WTC11 (cell line): ENCODE data around the gene ZC3H8. TPM values are rescaled to one million over a fixed set of nuclear protein-coding genes. Genes with fewer than 3 reads are reported as not detected.

ENCODE experiments used
- ARID4B ChIP-seq: sonication (generic); formaldehyde crosslinking; IDR thresholded peaks from 2 replicates; pipeline ENCODE4 v1.8.0; 2023; ENCODE audit warnings: missing genetic modification reagents, mild to moderate bottlenecking, borderline replicate concordance
- ATF1 ChIP-seq: sonication (generic); formaldehyde crosslinking; IDR thresholded peaks from 2 replicates; pipeline ENCODE4 v1.8.1; 2023; ENCODE audit warnings: mild to moderate bottlenecking, moderate library complexity, missing genetic modification reagents
- ATF2 ChIP-seq: sonication (generic); formaldehyde crosslinking; IDR thresholded peaks from 2 replicates; pipeline ENCODE4 v1.8.1; 2022; ENCODE audit warnings: low read depth, missing genetic modification reagents, borderline replicate concordance
- CREB1 ChIP-seq: sonication (generic); formaldehyde crosslinking; IDR thresholded peaks from 2 replicates; pipeline ENCODE4 v1.8.0; 2023; ENCODE audit warnings: mild to moderate bottlenecking, missing genetic modification reagents
- GRHL2 ChIP-seq: fragments of 250-450 bp; sonication (Bioruptor Pico); IDR thresholded peaks from 2 replicates; pipeline ENCODE4 v1.8.0; 2022; ENCODE audit warnings: mild to moderate bottlenecking, moderate library complexity; ENCODE audit not compliant: insufficient replicate concordance, severe bottlenecking
- GTF2I ChIP-seq: fragments of 250-450 bp; sonication (Bioruptor Pico); conservative IDR thresholded peaks from 2 replicates; pipeline ENCODE4 v1.4.0; 2021; ENCODE audit warnings: mild to moderate bottlenecking
- HMGA2 ChIP-seq: fragments of 250-450 bp; sonication (Bioruptor Pico); IDR thresholded peaks from 2 replicates; pipeline ENCODE4 v1.4.0; 2021; ENCODE audit warnings: mild to moderate bottlenecking, moderate library complexity
- MXD4 ChIP-seq: fragments of 250-450 bp; sonication (Bioruptor Pico); IDR thresholded peaks from 2 replicates; pipeline ENCODE4 v1.8.0; 2021; ENCODE audit warnings: mild to moderate bottlenecking, moderate library complexity, borderline replicate concordance
- MYBL2 ChIP-seq: sonication (generic); formaldehyde crosslinking; IDR thresholded peaks from 2 replicates; pipeline ENCODE4 v1.8.1; 2023; ENCODE audit warnings: mild to moderate bottlenecking, moderate library complexity, missing genetic modification reagents
- NR1H2 ChIP-seq: sonication (generic); formaldehyde crosslinking; IDR thresholded peaks from 2 replicates; pipeline ENCODE4 v1.9.0; 2021; ENCODE audit warnings: mild to moderate bottlenecking, moderate library complexity, missing genetic modification reagents
- NR2C2 ChIP-seq: sonication (generic); formaldehyde crosslinking; IDR thresholded peaks from 2 replicates; pipeline ENCODE4 v1.8.0; 2022; ENCODE audit warnings: mild to moderate bottlenecking, missing genetic modification reagents
- PRRX2 ChIP-seq: fragments of 250-450 bp; sonication (Bioruptor Pico); IDR thresholded peaks from 2 replicates; pipeline ENCODE4 v1.8.0; 2021; ENCODE audit warnings: mild to moderate bottlenecking
- RELA ChIP-seq: sonication (generic); formaldehyde crosslinking; IDR thresholded peaks from 2 replicates; pipeline ENCODE4 v1.8.1; 2022; ENCODE audit warnings: missing genetic modification reagents, mild to moderate bottlenecking, borderline replicate concordance
- SMAD3 ChIP-seq: sonication (generic); formaldehyde crosslinking; IDR thresholded peaks from 2 replicates; pipeline ENCODE4 v1.8.0; 2022; ENCODE audit warnings: missing genetic modification reagents, mild to moderate bottlenecking, borderline replicate concordance
- TP53 ChIP-seq: sonication (generic); formaldehyde crosslinking; IDR thresholded peaks from 2 replicates; pipeline ENCODE4 v1.8.1; 2023; ENCODE audit warnings: mild to moderate bottlenecking, missing genetic modification reagents
- USF1 ChIP-seq: sonication (generic); formaldehyde crosslinking; IDR thresholded peaks from 2 replicates; pipeline ENCODE4 v1.8.0; 2022; ENCODE audit warnings: mild to moderate bottlenecking, missing genetic modification reagents
- ZNF281 ChIP-seq: sonication (generic); formaldehyde crosslinking; IDR thresholded peaks from 2 replicates; pipeline ENCODE4 v1.8.0; 2023; ENCODE audit warnings: mild to moderate bottlenecking, missing genetic modification reagents
- ZNF416 ChIP-seq: fragments of 250-450 bp; sonication (Bioruptor Pico); IDR thresholded peaks from 2 replicates; pipeline ENCODE4 v1.9.0; 2021; ENCODE audit warnings: mild to moderate bottlenecking, inconsistent platforms
- total RNA-seq: library from RNA; stranded (reverse); gene quantifications from 3 replicates; pipeline ENCODE4 v1.2.3, GENCODE V29; 2021
- TF ChIP-seq, protein P1 (sequence below): sonication (generic); formaldehyde crosslinking; IDR thresholded peaks from 2 replicates; pipeline ENCODE4 v1.8.0; 2022; ENCODE audit warnings: mild to moderate bottlenecking, missing genetic modification reagents
- TF ChIP-seq, protein P2 (sequence below): sonication (generic); formaldehyde crosslinking; IDR thresholded peaks from 2 replicates; pipeline ENCODE4 v1.8.1; 2023; ENCODE audit warnings: mild to moderate bottlenecking, moderate library complexity, missing genetic modification reagents
- TF ChIP-seq, protein P3 (sequence below): sonication (generic); formaldehyde crosslinking; IDR thresholded peaks from 2 replicates; pipeline ENCODE4 v1.8.1; 2022; ENCODE audit warnings: low read depth, mild to moderate bottlenecking, moderate library complexity, missing genetic modification reagents, borderline replicate concordance
- TF ChIP-seq, protein P4 (sequence below): fragments of 250-450 bp; sonication (Bioruptor Pico); IDR thresholded peaks from 2 replicates; pipeline ENCODE4 v1.8.0; 2021; ENCODE audit warnings: mild to moderate bottlenecking

The ZC3H8 gene
- total RNA-seq, 1 experiment from 2014 or later, result 5.7 TPM

- TF ChIP-seq ARID4B (CRISPR knock-in tag) (peak; percentile 96), NR1H2 (CRISPR knock-in tag) (0 out of 2 replicates have a peak, but pooled peaks have one; percentile 29), PRRX2 (CRISPR knock-in tag) (no peak), HMGA2 (CRISPR knock-in tag) (no peak), CREB1 (CRISPR knock-in tag) (peak; percentile 95), ATF2 (CRISPR knock-in tag) (peak; percentile 73; the same call in 1 of the 2 replicates), RELA (CRISPR knock-in tag) (peak; percentile 97), ZNF416 (CRISPR knock-in tag) (no peak), TP53 (CRISPR knock-in tag) (peak; percentile 97), MYBL2 (CRISPR knock-in tag) (peak; percentile 96), NR2C2 (peak; percentile 77; the same call in 1 of the 2 replicates), ZNF281 (CRISPR knock-in tag) (peak; percentile 88), ATF1 (0 out of 2 replicates have a peak, but pooled peaks have one; percentile 58), SMAD3 (CRISPR knock-in tag) (peak; percentile 79; the same call in 1 of the 2 replicates), MXD4 (CRISPR knock-in tag) (no peak), GRHL2 (CRISPR knock-in tag) (no peak), GTF2I (CRISPR knock-in tag) (no peak), USF1 (CRISPR knock-in tag) (peak; percentile 79)
- TF ChIP-seq, protein P1, sequence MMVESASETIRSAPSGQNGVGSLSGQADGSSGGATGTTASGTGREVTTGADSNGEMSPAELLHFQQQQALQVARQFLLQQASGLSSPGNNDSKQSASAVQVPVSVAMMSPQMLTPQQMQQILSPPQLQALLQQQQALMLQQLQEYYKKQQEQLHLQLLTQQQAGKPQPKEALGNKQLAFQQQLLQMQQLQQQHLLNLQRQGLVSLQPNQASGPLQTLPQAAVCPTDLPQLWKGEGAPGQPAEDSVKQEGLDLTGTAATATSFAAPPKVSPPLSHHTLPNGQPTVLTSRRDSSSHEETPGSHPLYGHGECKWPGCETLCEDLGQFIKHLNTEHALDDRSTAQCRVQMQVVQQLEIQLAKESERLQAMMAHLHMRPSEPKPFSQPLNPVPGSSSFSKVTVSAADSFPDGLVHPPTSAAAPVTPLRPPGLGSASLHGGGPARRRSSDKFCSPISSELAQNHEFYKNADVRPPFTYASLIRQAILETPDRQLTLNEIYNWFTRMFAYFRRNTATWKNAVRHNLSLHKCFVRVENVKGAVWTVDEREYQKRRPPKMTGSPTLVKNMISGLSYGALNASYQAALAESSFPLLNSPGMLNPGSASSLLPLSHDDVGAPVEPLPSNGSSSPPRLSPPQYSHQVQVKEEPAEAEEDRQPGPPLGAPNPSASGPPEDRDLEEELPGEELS, result peak; percentile 97
- TF ChIP-seq, protein P2, sequence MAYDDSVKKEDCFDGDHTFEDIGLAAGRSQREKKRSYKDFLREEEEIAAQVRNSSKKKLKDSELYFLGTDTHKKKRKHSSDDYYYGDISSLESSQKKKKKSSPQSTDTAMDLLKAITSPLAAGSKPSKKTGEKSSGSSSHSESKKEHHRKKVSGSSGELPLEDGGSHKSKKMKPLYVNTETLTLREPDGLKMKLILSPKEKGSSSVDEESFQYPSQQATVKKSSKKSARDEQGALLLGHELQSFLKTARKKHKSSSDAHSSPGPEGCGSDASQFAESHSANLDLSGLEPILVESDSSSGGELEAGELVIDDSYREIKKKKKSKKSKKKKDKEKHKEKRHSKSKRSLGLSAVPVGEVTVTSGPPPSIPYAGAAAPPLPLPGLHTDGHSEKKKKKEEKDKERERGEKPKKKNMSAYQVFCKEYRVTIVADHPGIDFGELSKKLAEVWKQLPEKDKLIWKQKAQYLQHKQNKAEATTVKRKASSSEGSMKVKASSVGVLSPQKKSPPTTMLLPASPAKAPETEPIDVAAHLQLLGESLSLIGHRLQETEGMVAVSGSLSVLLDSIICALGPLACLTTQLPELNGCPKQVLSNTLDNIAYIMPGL (CRISPR knock-in tag), result peak; percentile 68; the same call in 1 of the 2 replicates
- TF ChIP-seq, protein P3, sequence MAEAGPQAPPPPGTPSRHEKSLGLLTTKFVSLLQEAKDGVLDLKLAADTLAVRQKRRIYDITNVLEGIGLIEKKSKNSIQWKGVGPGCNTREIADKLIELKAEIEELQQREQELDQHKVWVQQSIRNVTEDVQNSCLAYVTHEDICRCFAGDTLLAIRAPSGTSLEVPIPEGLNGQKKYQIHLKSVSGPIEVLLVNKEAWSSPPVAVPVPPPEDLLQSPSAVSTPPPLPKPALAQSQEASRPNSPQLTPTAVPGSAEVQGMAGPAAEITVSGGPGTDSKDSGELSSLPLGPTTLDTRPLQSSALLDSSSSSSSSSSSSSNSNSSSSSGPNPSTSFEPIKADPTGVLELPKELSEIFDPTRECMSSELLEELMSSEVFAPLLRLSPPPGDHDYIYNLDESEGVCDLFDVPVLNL (CRISPR knock-in tag), result peak; percentile 57; the same call in 1 of the 2 replicates
- TF ChIP-seq, protein P4, sequence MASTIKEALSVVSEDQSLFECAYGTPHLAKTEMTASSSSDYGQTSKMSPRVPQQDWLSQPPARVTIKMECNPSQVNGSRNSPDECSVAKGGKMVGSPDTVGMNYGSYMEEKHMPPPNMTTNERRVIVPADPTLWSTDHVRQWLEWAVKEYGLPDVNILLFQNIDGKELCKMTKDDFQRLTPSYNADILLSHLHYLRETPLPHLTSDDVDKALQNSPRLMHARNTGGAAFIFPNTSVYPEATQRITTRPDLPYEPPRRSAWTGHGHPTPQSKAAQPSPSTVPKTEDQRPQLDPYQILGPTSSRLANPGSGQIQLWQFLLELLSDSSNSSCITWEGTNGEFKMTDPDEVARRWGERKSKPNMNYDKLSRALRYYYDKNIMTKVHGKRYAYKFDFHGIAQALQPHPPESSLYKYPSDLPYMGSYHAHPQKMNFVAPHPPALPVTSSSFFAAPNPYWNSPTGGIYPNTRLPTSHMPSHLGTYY, result no peak
These were observed 73.1 kb downstream of the ZC3H8 start (continued) for GRCh38 chr2:112181571-112182290.
